Activated CD4-positive, alpha-beta memory T cell treated with anti-CD3 and anti-CD28 coated beads for 36 hours (primary cell): ENCODE measurements around the gene TRIM43. TPM values are rescaled to one million over a fixed set of nuclear protein-coding genes. Genes with fewer than 3 reads are reported as not detected.
"Not testable (repeated sequence)": the region's sequence is repeated elsewhere in the genome, so short reads cannot be mapped to it uniquely, and the experiment has no call there.

ENCODE experiments used
- CTCF ChIA-PET: fragments of 350-600 bp; sonication (Branson Sonifier 250); formaldehyde crosslinking; loops from one replicate; lab custom pipeline; 2021; ENCODE audit warnings: antibody characterized with exemption, inconsistent platforms; lab: Charles Lee
- POLR2A ChIA-PET: fragments of 350-600 bp; sonication (Branson Sonifier 250); formaldehyde crosslinking; loops from one replicate; lab custom pipeline; 2021; ENCODE audit warnings: antibody characterized with exemption; lab: Charles Lee
- DNase-seq: peaks from one replicate; pipeline ENCODE4 v3.0.0-alpha.2; 2020
- H3K27ac Mint-ChIP-seq: one replicate; pipeline ENCODE4 v1.8.0; 2021; ENCODE audit warnings: mixed read lengths
- H3K27me3 Mint-ChIP-seq: one replicate; pipeline ENCODE4 v1.8.0; 2021; ENCODE audit warnings: mixed read lengths
- H3K36me3 Mint-ChIP-seq: one replicate; pipeline ENCODE4 v1.8.0; 2021; ENCODE audit warnings: mixed read lengths
- H3K4me1 Mint-ChIP-seq: one replicate; pipeline ENCODE4 v1.8.0; 2021; ENCODE audit warnings: low read depth, mixed read lengths
- H3K4me3 Mint-ChIP-seq: one replicate; pipeline ENCODE4 v1.8.0; 2021; ENCODE audit warnings: mild to moderate bottlenecking, mixed read lengths
- H3K9me3 Mint-ChIP-seq: one replicate; pipeline ENCODE4 v1.8.0; 2021; ENCODE audit warnings: mixed read lengths
- intact Hi-C: fragments of 100-400 bp; cut with micrococcal nuclease; formaldehyde crosslinking; loops from one replicate; pipeline ENCODE4 v1.15.1; 2023
- total RNA-seq, 2 experiments: library from RNA; stranded (reverse); gene quantifications; one replicate each; pipeline ENCODE4 v1.2.3, GENCODE V29; 2021

TRIM43 gene
- total RNA-seq, 2 experiments from 2014 or later = not detected

- H3K4me3 Mint-ChIP-seq, H3K27me3 Mint-ChIP-seq, intact Hi-C loops, H3K36me3 Mint-ChIP-seq, POLR2A ChIA-PET, DNase-seq, H3K27ac Mint-ChIP-seq, H3K4me1 Mint-ChIP-seq, CTCF ChIA-PET, H3K9me3 Mint-ChIP-seq: not testable (repeated sequence)
These were observed 53.5 kb downstream of the TRIM43 start for GRCh38 chr2:95645312-95645711.

GRCh38 chr2:95646274-95646994, 54.6 kb downstream of the TRIM43 start:
- DNase-seq, H3K9me3 Mint-ChIP-seq, H3K27me3 Mint-ChIP-seq, H3K4me3 Mint-ChIP-seq, H3K4me1 Mint-ChIP-seq, CTCF ChIA-PET, POLR2A ChIA-PET, H3K27ac Mint-ChIP-seq, intact Hi-C loops, H3K36me3 Mint-ChIP-seq: not testable (repeated sequence)

GRCh38 chr2:95648894-95649544, 57.2 kb downstream of the TRIM43 start:
- H3K4me3 Mint-ChIP-seq, H3K4me1 Mint-ChIP-seq, H3K27ac Mint-ChIP-seq, H3K27me3 Mint-ChIP-seq, intact Hi-C loops, H3K9me3 Mint-ChIP-seq, DNase-seq, POLR2A ChIA-PET, CTCF ChIA-PET, H3K36me3 Mint-ChIP-seq: not testable (repeated sequence)

Other genes with a start within 250 kb of the TRIM43 start
- 10 to 100 TPM; 42.8 to 43.9 TPM for gene FAHD2A, start 189.3 kb upstream of the TRIM43 start, total RNA-seq
- not detected for gene TRIM43B, start 107.2 kb upstream of the TRIM43 start, total RNA-seq